CD4-positive, alpha-beta T cell treated with Interleukin-6 for 4 hours (primary cell): Measurements from ENCODE around the gene KAT7.
"Not testable (repeated sequence)": the region's sequence is repeated elsewhere in the genome, so short reads cannot be mapped to it uniquely, and the experiment has no call there.

Experiments used
- DNase-seq: peaks from one replicate; pipeline ENCODE4 v3.0.0-alpha.2; 2020; ENCODE audit warnings: mixed read lengths

KAT7 gene

DNA sequence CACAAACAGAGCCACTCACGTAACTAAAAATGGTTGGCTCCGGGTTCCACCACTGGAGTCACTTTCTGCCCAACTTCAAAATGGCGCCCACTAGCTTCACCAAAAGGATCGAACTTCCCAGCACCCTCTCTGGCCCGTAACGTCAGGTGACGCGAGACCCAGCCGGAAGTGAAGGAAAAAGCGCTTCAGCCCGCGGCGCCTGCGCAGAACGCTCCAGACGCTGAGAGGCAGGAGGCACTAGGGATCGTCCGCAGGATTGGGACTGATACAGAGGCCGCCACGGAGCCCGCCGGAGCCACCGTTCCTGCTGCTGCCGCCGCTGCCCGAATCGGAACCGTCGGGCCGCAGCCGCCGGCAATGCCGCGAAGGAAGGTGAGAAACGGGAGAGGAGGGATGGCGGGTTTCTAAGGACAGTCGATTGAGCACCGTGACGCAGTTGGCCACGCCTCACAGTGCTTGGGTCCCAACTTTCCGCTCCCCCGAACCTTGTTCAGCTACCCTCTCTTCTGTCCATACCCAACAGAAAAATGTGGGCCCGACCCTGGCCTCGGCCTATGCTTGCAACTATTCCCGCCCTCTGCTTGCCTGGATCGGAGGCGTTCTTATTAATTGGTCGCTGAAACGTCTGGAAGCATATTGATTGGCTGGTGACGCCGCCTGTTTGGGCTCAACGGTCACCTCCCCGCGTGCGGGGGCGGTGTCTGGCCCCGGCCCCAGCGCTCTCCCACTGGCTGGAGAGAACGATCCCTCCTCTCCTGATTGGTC lies at the start of gene KAT7:
TSS of gene KAT7 (plus strand) at position 204 of the 765 bp plus-strand sequence. CDS start at position 358, 154 bp downstream.
- peak; percentile 98 for DNase-seq

GRCh38 chr17:49739641-49740271 lies 48.7 kb upstream of the KAT7 start:
- peak; percentile 98 for DNase-seq

GRCh38 chr17:49741009-49741691 lies 47.3 kb upstream of the KAT7 start:
- no peak for DNase-seq

DNA sequence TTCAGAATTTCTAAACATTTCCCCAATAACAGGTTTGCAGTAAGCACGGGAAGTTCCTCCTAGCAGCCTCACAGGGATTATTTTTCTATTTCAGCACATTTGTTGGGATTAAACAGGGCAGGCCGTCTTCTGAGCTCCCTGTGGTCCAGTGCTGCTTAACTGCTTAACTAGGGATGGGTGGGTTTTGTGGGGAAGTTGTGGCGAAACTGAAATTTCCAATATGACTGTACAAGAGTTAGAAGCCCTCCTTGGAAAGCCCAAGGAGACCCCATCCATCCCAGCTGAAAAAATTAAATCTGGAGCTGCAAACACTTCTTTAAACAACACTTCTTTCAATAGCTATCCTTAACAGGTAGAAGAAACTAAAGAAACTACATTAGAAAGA lies 46.8 kb upstream of the KAT7 start:
- no peak for DNase-seq

GRCh38 chr17:49742166-49742638 lies 46.3 kb upstream of the KAT7 start:
- DNase-seq = no peak

GRCh38 chr17:49745175-49746139 lies 43.0 kb upstream of the KAT7 start:
- DNase-seq = no peak

GRCh38 chr17:49746791-49747490 lies 41.5 kb upstream of the KAT7 start:
- DNase-seq = peak; percentile 51

GRCh38 chr17:49747632-49748031 lies 40.8 kb upstream of the KAT7 start:
- no peak for DNase-seq

DNA sequence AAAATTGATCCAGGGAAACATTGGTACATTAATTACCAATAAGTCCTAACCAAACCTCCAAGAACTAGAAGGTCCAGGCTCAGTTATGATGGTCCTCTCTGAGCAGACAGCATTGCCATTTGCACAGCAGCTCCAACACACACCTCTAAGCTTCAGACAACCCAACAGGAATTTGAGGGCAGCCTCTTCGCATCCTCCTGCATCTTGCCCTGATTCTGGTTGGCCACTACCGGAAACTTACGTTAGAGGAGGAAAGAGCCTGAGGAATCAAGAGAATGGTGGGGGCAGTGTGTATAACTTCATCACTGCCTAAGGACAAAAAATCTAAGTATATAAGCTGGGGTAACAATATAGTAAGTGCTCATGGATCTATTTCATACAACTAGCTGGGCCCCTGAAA lies 40.3 kb upstream of the KAT7 start:
- DNase-seq = peak; percentile 48

DNA sequence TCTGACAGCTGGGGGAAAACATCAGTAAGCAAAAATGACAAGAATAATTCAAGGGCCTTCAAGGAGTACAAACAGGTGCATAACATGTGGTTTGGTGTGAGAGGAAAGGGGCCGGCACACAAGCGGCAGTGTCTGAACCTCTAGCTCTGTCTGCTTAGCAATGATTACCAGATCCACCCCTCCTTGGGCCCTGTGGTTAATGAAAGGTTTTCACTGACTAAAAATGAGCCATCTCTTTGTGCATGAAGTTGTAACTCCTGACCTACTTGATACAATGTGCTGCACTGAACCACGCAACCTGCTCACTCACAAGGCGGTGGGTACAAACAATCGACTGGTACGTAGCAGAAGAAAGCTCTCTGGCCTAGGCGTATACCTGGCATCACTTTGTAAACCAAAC lies 39.7 kb upstream of the KAT7 start:
- peak; percentile 73 for DNase-seq

DNA sequence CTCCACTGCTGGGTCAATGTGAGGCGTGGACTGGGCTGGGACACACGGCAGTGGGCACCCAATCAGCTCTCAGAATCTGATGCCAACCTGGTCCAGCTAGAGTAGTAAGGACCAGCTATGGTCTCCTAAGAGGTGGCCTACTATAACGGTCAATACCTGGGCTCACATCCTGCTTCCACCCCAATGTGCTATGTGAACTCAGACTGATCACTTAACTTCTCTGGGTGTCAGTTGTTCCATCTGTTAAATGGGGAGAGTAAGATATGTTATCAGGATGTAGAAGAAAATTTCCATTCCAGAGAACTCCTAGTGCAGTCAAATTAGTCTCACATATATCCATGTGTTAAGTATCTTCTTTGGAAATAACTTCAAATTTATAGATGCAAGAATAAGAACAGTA lies 38.8 kb upstream of the KAT7 start:
- no peak for DNase-seq

GRCh38 chr17:49752508-49752907 lies 36.0 kb upstream of the KAT7 start:
- DNase-seq = no peak

GRCh38 chr17:49753959-49754391 lies 34.5 kb upstream of the KAT7 start:
- no peak for DNase-seq

- no peak for DNase-seq
Measured at GRCh38 chr17:49755663-49756283, 32.7 kb upstream of the KAT7 start.

DNA sequence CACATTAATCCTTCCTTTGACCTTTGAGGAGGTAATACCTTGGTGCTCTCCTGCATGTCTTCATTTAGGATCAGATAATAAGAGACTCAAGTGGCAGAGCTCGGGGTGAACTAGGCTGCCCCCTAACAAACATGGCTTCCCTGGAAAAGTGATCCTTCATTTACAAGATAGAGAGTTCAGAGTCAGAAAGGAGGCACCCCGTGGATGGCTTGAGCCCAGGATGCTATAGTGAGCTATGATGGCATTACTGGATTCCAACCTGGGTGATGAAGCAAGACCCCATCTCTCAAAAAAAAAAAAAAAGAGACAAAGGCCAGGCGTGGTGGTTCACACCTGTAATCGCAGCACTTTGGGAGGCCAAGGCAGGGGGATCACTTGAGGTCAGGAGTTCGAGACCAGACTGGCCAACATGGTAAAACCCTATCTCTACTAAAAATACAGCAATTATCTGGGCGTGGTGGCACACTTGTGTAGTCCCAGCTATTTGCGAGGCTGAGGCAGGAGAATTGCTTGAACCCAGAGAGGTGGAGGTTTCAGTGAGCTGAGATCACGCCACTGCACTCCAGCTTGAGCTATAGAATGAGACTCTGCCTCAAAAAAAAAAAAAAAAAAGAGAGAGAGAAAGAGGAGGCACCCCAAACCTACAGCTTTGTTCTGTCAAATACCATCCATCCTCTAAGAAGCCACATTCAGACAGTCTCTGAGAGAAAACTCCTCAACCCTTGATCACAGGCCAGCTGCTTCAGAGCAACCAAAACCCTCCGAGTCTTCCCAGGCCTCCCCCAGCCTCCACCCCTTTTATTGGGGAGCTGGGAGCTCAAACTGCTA lies 31.9 kb upstream of the KAT7 start:
- DNase-seq = no peak

- DNase-seq = no peak
Measured at GRCh38 chr17:49757151-49757777, 31.2 kb upstream of the KAT7 start.

DNA sequence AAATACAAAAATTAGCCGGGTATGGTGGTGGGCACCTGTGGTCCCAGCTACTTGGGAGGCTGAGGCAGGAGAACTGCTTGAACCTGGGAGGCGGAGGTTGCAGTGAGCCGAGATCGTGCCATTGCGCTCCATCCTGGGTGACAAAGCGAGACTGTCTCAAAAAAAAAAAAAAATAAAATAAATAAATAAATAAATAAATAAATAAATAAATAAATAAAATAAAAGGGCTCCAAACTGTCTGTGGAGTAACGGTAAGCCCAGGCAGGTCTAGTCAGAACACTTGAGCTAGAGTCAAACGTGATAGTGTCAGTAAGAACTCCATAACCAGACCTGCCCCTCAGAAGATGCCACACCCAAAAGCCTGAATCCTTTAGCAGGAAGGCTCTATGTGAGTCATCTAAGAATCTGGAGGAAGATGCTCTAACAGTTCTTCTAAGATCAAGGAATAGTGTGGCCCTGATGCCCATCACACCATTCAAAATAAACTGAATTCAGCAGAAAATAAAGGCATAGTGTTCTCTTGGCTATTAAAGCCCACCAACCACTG lies 29.9 kb upstream of the KAT7 start:
- not testable (repeated sequence) for DNase-seq

GRCh38 chr17:49759203-49759602 lies 29.3 kb upstream of the KAT7 start:
- DNase-seq = no peak

- no peak for DNase-seq
Measured at GRCh38 chr17:49760296-49760695, 28.2 kb upstream of the KAT7 start.
